Astrocyte (in vitro differentiated cells and primary cell): ENCODE results near the gene KRTAP6-2. TPM values are rescaled to one million over a fixed set of nuclear protein-coding genes. Genes with fewer than 3 reads are reported as not detected.

ENCODE experiments used
- DNase-seq: peaks from one replicate; pipeline ENCODE4 v3.0.0-alpha.2; 2010; ENCODE audit warnings: low read depth
- FAIRE-seq: peaks from 2 replicates; lab custom pipeline; 2011; peaks lifted over from hg19 to GRCh38; lab: Jason Lieb, UNC
- H2AFZ ChIP-seq: 2 replicates; pipeline ENCODE4 v1.6.0; 2012; ENCODE audit warnings: low read depth, low read length, inconsistent platforms
- H3K27ac ChIP-seq: 2 replicates; pipeline ENCODE4 v1.5.1; 2011; ENCODE audit warnings: low read depth, low read length, inconsistent platforms
- H3K27me3 ChIP-seq: 2 replicates; pipeline ENCODE4 v1.6.0; 2011; ENCODE audit warnings: low read length, inconsistent platforms; ENCODE audit not compliant: insufficient read depth
- H3K36me3 ChIP-seq: 2 replicates; pipeline ENCODE4 v1.5.1; 2011; ENCODE audit warnings: low read length, inconsistent platforms; ENCODE audit not compliant: insufficient read depth
- H3K4me1 ChIP-seq: 2 replicates; pipeline ENCODE4 v1.5.1; 2011; ENCODE audit warnings: low read length, inconsistent platforms; ENCODE audit not compliant: insufficient read depth
- H3K4me2 ChIP-seq: 2 replicates; pipeline ENCODE4 v1.6.0; 2012; ENCODE audit warnings: low read length, inconsistent platforms
- H3K4me3 ChIP-seq: 2 replicates; pipeline ENCODE4 v1.5.1; 2011; ENCODE audit warnings: low read depth, mild to moderate bottlenecking, low read length, inconsistent platforms; ENCODE audit not compliant: insufficient read depth
- H3K79me2 ChIP-seq: 2 replicates; pipeline ENCODE4 v1.6.0; 2012; ENCODE audit warnings: mild to moderate bottlenecking, low read length, inconsistent platforms; ENCODE audit not compliant: insufficient read depth
- H3K9ac ChIP-seq: 2 replicates; pipeline ENCODE4 v1.6.0; 2012; ENCODE audit warnings: mild to moderate bottlenecking, low read length, inconsistent platforms
- H3K9me3 ChIP-seq: 2 replicates; pipeline ENCODE4 v1.5.1; 2012; ENCODE audit warnings: low read depth, mild to moderate bottlenecking, low read length, inconsistent platforms; ENCODE audit not compliant: insufficient read depth
- H4K20me1 ChIP-seq: 2 replicates; pipeline ENCODE4 v1.6.0; 2012; ENCODE audit warnings: low read length, inconsistent platforms; ENCODE audit not compliant: insufficient read depth
- H3K27ac Mint-ChIP-seq: one replicate; pipeline ENCODE4 v1.8.0; 2021; ENCODE audit warnings: mild to moderate bottlenecking, mixed read lengths; ENCODE audit not compliant: unreplicated experiment
- H3K27me3 Mint-ChIP-seq: one replicate; pipeline ENCODE4 v1.8.0; 2021; ENCODE audit warnings: low read depth, mixed read lengths; ENCODE audit not compliant: unreplicated experiment
- H3K36me3 Mint-ChIP-seq: one replicate; pipeline ENCODE4 v1.8.0; 2021; ENCODE audit warnings: low read depth, mixed read lengths; ENCODE audit not compliant: unreplicated experiment
- H3K4me1 Mint-ChIP-seq: one replicate; pipeline ENCODE4 v1.8.0; 2021; ENCODE audit warnings: low read depth, mixed read lengths; ENCODE audit not compliant: unreplicated experiment
- H3K4me3 Mint-ChIP-seq: one replicate; pipeline ENCODE4 v1.8.0; 2021; ENCODE audit warnings: mild to moderate bottlenecking, moderate library complexity, mixed read lengths; ENCODE audit not compliant: unreplicated experiment
- H3K9me3 Mint-ChIP-seq: one replicate; pipeline ENCODE4 v1.8.0; 2021; ENCODE audit warnings: mild to moderate bottlenecking, mixed read lengths; ENCODE audit not compliant: unreplicated experiment
- EZH2 ChIP-seq: IDR thresholded peaks from 2 replicates; pipeline ENCODE4 v1.6.1; 2012; ENCODE audit warnings: mild to moderate bottlenecking, low read length, inconsistent platforms; ENCODE audit not compliant: insufficient read depth
- total RNA-seq: library from RNA; stranded (reverse); gene quantifications from 2 replicates; pipeline ENCODE4 v1.2.1, GENCODE V29; 2021
- TF ChIP-seq, protein P1 (sequence below): IDR thresholded peaks from 2 replicates; pipeline ENCODE4 v1.5.1; 2011; ENCODE audit warnings: low read depth, mild to moderate bottlenecking, inconsistent platforms, low read length, moderate library complexity; ENCODE audit not compliant: insufficient read depth

The KRTAP6-2 gene
- total RNA-seq, 1 donor from 2014 or later, result not detected

DNA sequence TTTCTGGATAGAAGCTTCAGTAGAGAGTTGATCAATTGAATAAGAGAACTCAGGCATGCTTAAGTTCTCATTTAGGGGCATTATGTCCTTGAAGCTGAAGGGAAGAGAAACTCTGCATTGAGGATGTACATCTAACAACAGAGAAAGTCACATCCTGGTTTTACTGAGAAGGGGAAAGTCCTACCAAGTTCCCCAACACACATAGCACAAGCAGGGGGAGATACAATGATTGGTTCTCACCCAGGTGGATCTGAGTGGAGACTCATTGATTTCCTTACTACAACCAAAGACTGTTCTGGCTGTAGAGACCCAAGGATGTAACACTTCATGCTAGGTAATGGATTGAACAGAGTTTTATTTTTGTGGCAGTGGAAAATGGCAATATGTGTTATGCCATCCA is 16.5 kb upstream of the KRTAP6-2 start:
- Histone ChIP-seq H3K9ac (no peak overlapping the region), H3K79me2 (no peaks in the 10 kb centered on the region), H3K27me3 (no peaks in the 10 kb centered on the region), H3K9me3 (peaks cover 5% of the 10 kb centered on the region), H3K4me1 (no peaks in the 10 kb centered on the region), H3K27ac (no peak overlapping the region), H3K4me3 (no peak overlapping the region), H3K36me3 (no peaks in the 10 kb centered on the region), H4K20me1 (no peaks in the 10 kb centered on the region), H3K4me2 (no peak overlapping the region), H2AFZ (no peak overlapping the region)
- TF ChIP-seq, protein P1, sequence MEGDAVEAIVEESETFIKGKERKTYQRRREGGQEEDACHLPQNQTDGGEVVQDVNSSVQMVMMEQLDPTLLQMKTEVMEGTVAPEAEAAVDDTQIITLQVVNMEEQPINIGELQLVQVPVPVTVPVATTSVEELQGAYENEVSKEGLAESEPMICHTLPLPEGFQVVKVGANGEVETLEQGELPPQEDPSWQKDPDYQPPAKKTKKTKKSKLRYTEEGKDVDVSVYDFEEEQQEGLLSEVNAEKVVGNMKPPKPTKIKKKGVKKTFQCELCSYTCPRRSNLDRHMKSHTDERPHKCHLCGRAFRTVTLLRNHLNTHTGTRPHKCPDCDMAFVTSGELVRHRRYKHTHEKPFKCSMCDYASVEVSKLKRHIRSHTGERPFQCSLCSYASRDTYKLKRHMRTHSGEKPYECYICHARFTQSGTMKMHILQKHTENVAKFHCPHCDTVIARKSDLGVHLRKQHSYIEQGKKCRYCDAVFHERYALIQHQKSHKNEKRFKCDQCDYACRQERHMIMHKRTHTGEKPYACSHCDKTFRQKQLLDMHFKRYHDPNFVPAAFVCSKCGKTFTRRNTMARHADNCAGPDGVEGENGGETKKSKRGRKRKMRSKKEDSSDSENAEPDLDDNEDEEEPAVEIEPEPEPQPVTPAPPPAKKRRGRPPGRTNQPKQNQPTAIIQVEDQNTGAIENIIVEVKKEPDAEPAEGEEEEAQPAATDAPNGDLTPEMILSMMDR, result no peak
- no peak for FAIRE-seq
- no peak overlapping the region for H3K27ac Mint-ChIP-seq
- no peaks in the 10 kb centered on the region for H3K4me1 Mint-ChIP-seq
- no peaks in the 10 kb centered on the region for H3K27me3 Mint-ChIP-seq
- no peak for DNase-seq
- H3K4me3 Mint-ChIP-seq, result no peak overlapping the region
- H3K36me3 Mint-ChIP-seq, result no peaks in the 10 kb centered on the region
- H3K9me3 Mint-ChIP-seq, result no peaks in the 10 kb centered on the region

DNA sequence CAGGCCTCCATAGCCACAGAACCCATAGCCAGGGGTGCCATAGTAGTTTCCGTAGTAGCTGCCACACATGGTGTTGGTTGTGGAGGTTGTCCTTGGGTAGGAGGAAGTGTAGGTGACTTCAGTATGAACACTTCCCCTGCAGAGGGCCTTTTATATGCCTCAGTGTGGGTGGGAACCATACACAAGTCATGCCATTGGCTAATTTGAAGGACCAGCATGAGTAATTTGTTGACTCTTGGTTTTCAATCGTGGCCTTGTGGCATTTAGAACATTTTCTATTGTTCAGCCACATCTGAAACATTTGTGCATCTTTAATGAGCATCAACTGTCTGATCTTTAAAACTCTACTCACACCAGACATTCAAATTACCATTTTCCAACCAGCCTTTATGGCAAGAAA is 15.1 kb upstream of the KRTAP6-2 start, which contains the start of gene KRTAP6-1:
Gene KRTAP6-1, minus strand, starts transcription at position 95 of the 400 bp plus-strand sequence. Its CDS starts 26 bp downstream, at position 69.
- Mint-ChIP-seq H3K36me3 (no peaks in the 10 kb centered on the region), H3K9me3 (no peaks in the 10 kb centered on the region), H3K27ac (no peak within 1 kb of the TSS), H3K4me1 (no peaks in the 10 kb centered on the region), H3K4me3 (no peak within 1 kb of the TSS), H3K27me3 (no peaks in the 10 kb centered on the region)
- Histone ChIP-seq H3K4me1 (no peaks in the 10 kb centered on the region), H3K36me3 (no peaks in the 10 kb centered on the region), H2AFZ (no peak within 1 kb of the TSS), H3K27me3 (no peaks in the 10 kb centered on the region), H3K79me2 (no peaks in the 10 kb centered on the region), H4K20me1 (no peaks in the 10 kb centered on the region), H3K9me3 (peaks cover 5% of the 10 kb centered on the region), H3K9ac (no peak within 1 kb of the TSS), H3K27ac (no peak within 1 kb of the TSS), H3K4me3 (no peak within 1 kb of the TSS), H3K4me2 (no peak within 1 kb of the TSS)
- TF ChIP-seq EZH2, result no peak
- TF ChIP-seq, protein P1, result no peak
- no peak for FAIRE-seq
- DNase-seq, result no peak

DNA sequence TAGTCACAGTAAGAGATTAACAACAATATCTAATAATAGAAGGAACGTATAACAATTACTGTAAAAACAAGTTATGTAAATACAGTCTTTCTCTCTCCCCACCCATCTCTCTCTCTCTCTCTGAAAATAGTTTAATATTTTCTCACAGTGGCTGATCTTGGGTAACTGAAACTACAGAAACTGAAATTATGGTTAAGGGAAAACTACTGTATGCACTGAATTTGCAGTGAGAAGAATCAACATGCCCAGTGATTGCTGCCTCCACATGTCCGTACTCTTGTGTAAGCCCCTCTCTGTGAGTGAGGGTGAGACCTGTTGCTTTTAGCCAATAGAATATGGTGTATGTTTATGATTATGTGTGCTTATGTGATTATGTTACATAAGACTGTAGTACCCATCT is 13.4 kb upstream of the KRTAP6-2 start:
- H2AFZ ChIP-seq, result no peak overlapping the region
- H3K27ac ChIP-seq, result no peak overlapping the region
- no peak overlapping the region for H3K4me2 ChIP-seq
- DNase-seq (no peak), FAIRE-seq (no peak)
- Mint-ChIP-seq H3K4me3 (no peak overlapping the region), H3K9me3 (no peaks in the 10 kb centered on the region), H3K27ac (no peak overlapping the region), H3K36me3 (no peaks in the 10 kb centered on the region), H3K4me1 (no peaks in the 10 kb centered on the region), H3K27me3 (no peaks in the 10 kb centered on the region)
- no peak overlapping the region for H3K4me3 ChIP-seq
- no peaks in the 10 kb centered on the region for H3K27me3 ChIP-seq
- no peak overlapping the region for H3K9ac ChIP-seq
- no peaks in the 10 kb centered on the region for H3K4me1 ChIP-seq
- TF ChIP-seq EZH2, result no peak
- TF ChIP-seq, protein P1, result no peak
- peaks cover 5% of the 10 kb centered on the region for H3K9me3 ChIP-seq
- H4K20me1 ChIP-seq, result no peaks in the 10 kb centered on the region
- H3K36me3 ChIP-seq, result no peaks in the 10 kb centered on the region
- H3K79me2 ChIP-seq, result no peaks in the 10 kb centered on the region
